HCT116 (cell line): ENCODE measurements around the gene LRRC46. TPM values are rescaled to one million over a fixed set of nuclear protein-coding genes. Genes with fewer than 3 reads are reported as not detected.

Source experiments
- ATAC-seq: fragments of 200-7000 bp; cut with Tn5 transposase; 2 replicates; pipeline ENCODE4 v1.9.1; 2020; ENCODE audit warnings: mild to moderate bottlenecking, moderate library complexity
- BruUV-seq: library from RNA; stranded (reverse); fragments of 400-500 nt; replicated peaks from 2 replicates; lab custom pipeline; 2021; lab: Mats Ljungman, UMichigan
- CTCF ChIA-PET: fragments of 300-600 bp; sonication (Branson Sonifier 250); formaldehyde crosslinking; loops from one replicate; lab custom pipeline; 2021; ENCODE audit warnings: antibody characterized with exemption; lab: Charles Lee
- POLR2A ChIA-PET: fragments of 300-600, 350-600 bp; sonication (Branson Sonifier 250); formaldehyde crosslinking; loops from one replicate; lab custom pipeline; 2021; ENCODE audit warnings: antibody characterized with exemption; lab: Charles Lee
- RAD21 ChIA-PET, 2 experiments: fragments of 300-600 bp; sonication (Branson Sonifier 250); formaldehyde crosslinking; loops; one replicate each; lab custom pipeline; 2023; ENCODE audit warnings: low total read pairs in 2 of 2; ENCODE audit not compliant: uncharacterized antibody in 2 of 2, unreplicated experiment in 2 of 2, low non-redundant PET in 1 of 2; lab: Charles Lee
- DNase-seq: peaks from one replicate; pipeline ENCODE4 v3.0.0-alpha.2; 2010; ENCODE audit warnings: low read depth, low spot score
- H2AFZ ChIP-seq: fragments of 200-600 bp; shearing (Covaris generic), sonication (generic); 2 replicates; pipeline ENCODE4 v1.6.1; 2017; ENCODE audit warnings: low read depth, mixed run types, mixed read lengths, antibody characterized with exemption, low read length; ENCODE audit not compliant: poor library complexity, severe bottlenecking
- H3K27ac ChIP-seq: 2 replicates; pipeline ENCODE4 v1.5.1; 2012; ENCODE audit warnings: low read depth, low read length
- H3K27me3 ChIP-seq: fragments of 200-600 bp; sonication (generic); 2 replicates; pipeline ENCODE4 v1.6.1; 2016; ENCODE audit warnings: mixed run types, low read length, mixed read lengths; ENCODE audit not compliant: insufficient read depth
- H3K36me3 ChIP-seq, 2 experiments: fragments of 200-500 bp in 1 of 2; fragments of 200-600 bp in 1 of 2; sonication (Bioruptor generic) in 1 of 2; sonication (generic) in 1 of 2; 2 replicates each; pipeline versions ENCODE4 v1.5.1 to v1.6.1; 2014 to 2016; ENCODE audit warnings: low read length in 2 of 2, inconsistent platforms in 1 of 2, mixed read lengths in 1 of 2, mixed run types in 1 of 2; ENCODE audit not compliant: insufficient read depth in 2 of 2, control insufficient read depth in 1 of 2
- H3K4me1 ChIP-seq, 2 experiments: fragments of 200-600 bp in 1 of 2; sonication (generic) in 1 of 2; 2 replicates each; pipeline versions ENCODE4 v1.5.1 to v1.6.1; 2012 to 2017; ENCODE audit warnings: low read length in 2 of 2, inconsistent platforms in 1 of 2, mild to moderate bottlenecking in 1 of 2, mixed read lengths in 1 of 2, mixed run types in 1 of 2, moderate library complexity in 1 of 2; ENCODE audit not compliant: insufficient read depth in 2 of 2, control insufficient read depth in 1 of 2
- H3K4me2 ChIP-seq: fragments of 200-600 bp; sonication (generic); 2 replicates; pipeline ENCODE4 v1.6.1; 2017; ENCODE audit warnings: mixed run types, low read length, mixed read lengths
- H3K4me3 ChIP-seq, 2 experiments: fragments of 200-600 bp in 1 of 2; sonication (generic) in 1 of 2; replicated peaks in 1 of 2; 2 replicates each; pipeline ENCODE4 v1.5.1; 2011 to 2016; ENCODE audit warnings: low read length in 2 of 2, control low read depth in 1 of 2, low read depth in 1 of 2, mild to moderate bottlenecking in 1 of 2, mixed read lengths in 1 of 2, mixed run types in 1 of 2
- H3K79me2 ChIP-seq: fragments of 200-600 bp; sonication (generic); 2 replicates; pipeline ENCODE4 v1.6.1; 2017; ENCODE audit warnings: mild to moderate bottlenecking, mixed run types, low read length, moderate library complexity, mixed read lengths; ENCODE audit not compliant: insufficient read depth
- H3K9ac ChIP-seq: fragments of 200-600 bp; sonication (generic); 2 replicates; pipeline ENCODE4 v1.6.1; 2016; ENCODE audit warnings: low read length, mixed read lengths
- H3K9me2 ChIP-seq: fragments of 200-600 bp; sonication (generic), shearing (Covaris generic); 2 replicates; pipeline ENCODE4 v1.6.1; 2017; ENCODE audit warnings: mixed run types, mild to moderate bottlenecking, moderate library complexity; ENCODE audit not compliant: insufficient read depth
- H3K9me3 ChIP-seq, 2 experiments: fragments of 200-500 bp in 1 of 2; fragments of 200-600 bp in 1 of 2; sonication (Bioruptor generic) in 1 of 2; sonication (generic) in 1 of 2; 2 replicates each; pipeline ENCODE4 v1.6.1; 2014 to 2017; ENCODE audit warnings: low read length in 2 of 2, mixed read lengths in 2 of 2, inconsistent platforms in 1 of 2, low read depth in 1 of 2, mild to moderate bottlenecking in 1 of 2, mixed run types in 1 of 2, moderate library complexity in 1 of 2; ENCODE audit not compliant: control insufficient read depth in 1 of 2, insufficient read depth in 1 of 2
- H4K20me1 ChIP-seq: fragments of 200-600 bp; sonication (generic), shearing (Covaris generic); 2 replicates; pipeline ENCODE4 v1.6.1; 2017; ENCODE audit warnings: mixed run types, mild to moderate bottlenecking, moderate library complexity; ENCODE audit not compliant: insufficient read depth
- CEBPB ChIP-seq: IDR thresholded peaks from 2 replicates; pipeline ENCODE4 v1.6.1; 2012; ENCODE audit warnings: low read depth
- EZH2 ChIP-seq: fragments of 200-600 bp; sonication (generic); IDR thresholded peaks from 2 replicates; pipeline ENCODE4 v1.6.1; 2017; ENCODE audit warnings: antibody characterized with exemption, mixed run types
- JUND ChIP-seq: IDR thresholded peaks from 2 replicates; pipeline ENCODE4 v1.6.1; 2012
- POLR2A ChIP-seq: IDR thresholded peaks from 2 replicates; pipeline ENCODE4 v1.7.0; 2011; ENCODE audit warnings: borderline replicate concordance; ENCODE audit not compliant: insufficient read depth, insufficient read length; ENCODE audit errors: extremely low read depth
- SIN3A ChIP-seq: IDR thresholded peaks from 2 replicates; pipeline ENCODE4 v1.6.1; 2012; ENCODE audit warnings: low read depth
- TCF7L2 ChIP-seq: IDR thresholded peaks from 2 replicates; pipeline ENCODE4 v1.7.0; 2011; ENCODE audit warnings: borderline replicate concordance, inconsistent platforms; ENCODE audit not compliant: insufficient read depth, insufficient read length; ENCODE audit errors: extremely low read depth
- ZFX ChIP-seq: fragments of 450-650 bp; IDR thresholded peaks from 2 replicates; pipeline ENCODE4 v1.6.1; 2017
- intact Hi-C: fragments of 100-400 bp; cut with micrococcal nuclease; formaldehyde crosslinking; loops from 2 replicates; pipeline ENCODE4 v1.10.0; 2022
- total RNA-seq: library from RNA; stranded (reverse); gene quantifications from one replicate; pipeline ENCODE4 v1.2.1, GENCODE V29; 2021; ENCODE audit not compliant: unreplicated experiment
- TF ChIP-seq, protein P1 (sequence below), 3 experiments: fragments of 200-600 bp in 1 of 3; sonication (generic) in 1 of 3; IDR thresholded peaks in 2 of 3; conservative IDR thresholded peaks in 1 of 3; 2 replicates each; pipeline ENCODE4 v1.5.1; 2012 to 2017; ENCODE audit warnings: low read depth in 2 of 3, low read length in 2 of 3, antibody characterized with exemption in 1 of 3, borderline replicate concordance in 1 of 3, control low read depth in 1 of 3, mild to moderate bottlenecking in 1 of 3, mixed read lengths in 1 of 3, mixed run types in 1 of 3, moderate library complexity in 1 of 3; ENCODE audit not compliant: insufficient read depth in 1 of 3

The LRRC46 gene
- total RNA-seq, 1 experiment from 2014 or later, result 0.76 TPM

GRCh38 chr17:47808830-47809480 is 22.5 kb upstream of the LRRC46 start:
- CTCF ChIA-PET, result no interaction called here
- Histone ChIP-seq H3K4me2 (no peak overlapping the region), H4K20me1 (no peaks in the 10 kb centered on the region)

More at GRCh38 chr17:47808830-47809480, 22.5 kb upstream of the LRRC46 start:
- no peak overlapping the region for H3K9ac ChIP-seq
- no peaks in the 10 kb centered on the region for H3K27me3 ChIP-seq
- peaks cover 25 to 32% of the 10 kb centered on the region in 2 experiments for H3K4me1 ChIP-seq
- H2AFZ ChIP-seq, result no peak overlapping the region
- intact Hi-C loops, result no loop called here
- POLR2A ChIA-PET, result no interaction called here
- DNase-seq, result no peak
- RAD21 ChIA-PET, result no interaction called here
- H3K79me2 ChIP-seq, result no peaks in the 10 kb centered on the region
- no peak overlapping the region for H3K27ac ChIP-seq
- peaks cover 11% of the 10 kb centered on the region in 2 experiments; a peak in 2 of 4 replicates for H3K36me3 ChIP-seq
- no TSS peak for BruUV-seq
- no peak for ATAC-seq
- no peak overlapping the region for H3K4me3 ChIP-seq
- TF ChIP-seq POLR2A, result no peak
- no peak for TF ChIP-seq EZH2
- no peak for TF ChIP-seq TCF7L2
- TF ChIP-seq CEBPB, result no peak
- no peak for TF ChIP-seq JUND
- TF ChIP-seq ZFX, result no peak
- TF ChIP-seq, protein P1, sequence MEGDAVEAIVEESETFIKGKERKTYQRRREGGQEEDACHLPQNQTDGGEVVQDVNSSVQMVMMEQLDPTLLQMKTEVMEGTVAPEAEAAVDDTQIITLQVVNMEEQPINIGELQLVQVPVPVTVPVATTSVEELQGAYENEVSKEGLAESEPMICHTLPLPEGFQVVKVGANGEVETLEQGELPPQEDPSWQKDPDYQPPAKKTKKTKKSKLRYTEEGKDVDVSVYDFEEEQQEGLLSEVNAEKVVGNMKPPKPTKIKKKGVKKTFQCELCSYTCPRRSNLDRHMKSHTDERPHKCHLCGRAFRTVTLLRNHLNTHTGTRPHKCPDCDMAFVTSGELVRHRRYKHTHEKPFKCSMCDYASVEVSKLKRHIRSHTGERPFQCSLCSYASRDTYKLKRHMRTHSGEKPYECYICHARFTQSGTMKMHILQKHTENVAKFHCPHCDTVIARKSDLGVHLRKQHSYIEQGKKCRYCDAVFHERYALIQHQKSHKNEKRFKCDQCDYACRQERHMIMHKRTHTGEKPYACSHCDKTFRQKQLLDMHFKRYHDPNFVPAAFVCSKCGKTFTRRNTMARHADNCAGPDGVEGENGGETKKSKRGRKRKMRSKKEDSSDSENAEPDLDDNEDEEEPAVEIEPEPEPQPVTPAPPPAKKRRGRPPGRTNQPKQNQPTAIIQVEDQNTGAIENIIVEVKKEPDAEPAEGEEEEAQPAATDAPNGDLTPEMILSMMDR (IDR thresholded peaks at IDR 0.05 in 2 of 3, conservative IDR thresholded peaks at IDR 0.05 in 1 of 3; ENCODE audit: borderline replicate concordance in 1 of 3, insufficient read depth in 1 of 3, low read depth in 2 of 3, low read length in 2 of 3), result no peak
- no peak for TF ChIP-seq SIN3A
- H3K9me2 ChIP-seq, result no peaks in the 10 kb centered on the region
- H3K9me3 ChIP-seq, result no peaks in the 10 kb centered on the region
